Smooth muscle cell (in vitro differentiated cells): ENCODE measurements around the gene C2CD2L. TPM values are rescaled to one million over a fixed set of nuclear protein-coding genes. Genes with fewer than 3 reads are reported as not detected.

Source experiments
- DNase-seq: peaks from one replicate; lab custom pipeline; 2025; ENCODE audit not compliant: unreplicated experiment; lab: John Stamatoyannopoulos, UW
- H2AFZ ChIP-seq: fragments of 200-600 bp; sonication (generic); 2 replicates; pipeline ENCODE4 v1.6.0; 2016; ENCODE audit warnings: antibody characterized with exemption, low read depth, mild to moderate bottlenecking
- H3F3A ChIP-seq: fragments of 200-600 bp; sonication (generic); 2 replicates; pipeline ENCODE4 v1.6.0; 2017; ENCODE audit warnings: antibody characterized with exemption, low read depth
- H3K27ac ChIP-seq: fragments of 200-600 bp; sonication (generic); 2 replicates; pipeline ENCODE4 v1.5.1; 2016; ENCODE audit warnings: low read depth, mild to moderate bottlenecking
- H3K27me3 ChIP-seq: fragments of 200-600 bp; sonication (generic); 2 replicates; pipeline ENCODE4 v1.6.1; 2016; ENCODE audit warnings: low read depth, mild to moderate bottlenecking
- H3K36me3 ChIP-seq: fragments of 200-600 bp; sonication (generic); 2 replicates; pipeline ENCODE4 v1.5.1; 2016; ENCODE audit warnings: low read depth
- H3K4me1 ChIP-seq: fragments of 200-600 bp; sonication (generic); 2 replicates; pipeline ENCODE4 v1.5.1; 2016; ENCODE audit warnings: low read depth
- H3K4me2 ChIP-seq: fragments of 200-600 bp; sonication (generic); 2 replicates; pipeline ENCODE4 v1.6.0; 2016; ENCODE audit warnings: mild to moderate bottlenecking
- H3K4me3 ChIP-seq: fragments of 200-600 bp; sonication (generic); 2 replicates; pipeline ENCODE4 v1.5.1; 2016; ENCODE audit warnings: mild to moderate bottlenecking
- H3K79me2 ChIP-seq: fragments of 200-600 bp; sonication (generic); 2 replicates; pipeline ENCODE4 v1.6.0; 2016; ENCODE audit warnings: low read depth, mild to moderate bottlenecking
- H3K9ac ChIP-seq: fragments of 200-600 bp; sonication (generic); 2 replicates; pipeline ENCODE4 v1.6.0; 2016; ENCODE audit warnings: low read depth
- H3K9me3 ChIP-seq: fragments of 200-600 bp; sonication (generic); replicated peaks from 2 replicates; pipeline ENCODE4 v1.5.1; 2016; ENCODE audit warnings: low read depth
- H4K20me1 ChIP-seq: fragments of 200-600 bp; sonication (generic); 2 replicates; pipeline ENCODE4 v1.6.0; 2016; ENCODE audit warnings: low read depth
- CTCF ChIP-seq: fragments of 200-600 bp; sonication (generic); IDR thresholded peaks from 2 replicates; pipeline ENCODE4 v1.5.1; 2017; ENCODE audit warnings: borderline replicate concordance, mild to moderate bottlenecking, antibody characterized with exemption; ENCODE audit not compliant: insufficient read depth, poor library complexity, severe bottlenecking
- WGBS: methylation state at CpG from one replicate; pipeline ENCODE4 v1.1.7; 2016; ENCODE audit warnings: low lambda C conversion rate; 5-methylcytosine and 5-hydroxymethylcytosine counted together
- polyA plus RNA-seq: library from polyadenylated mRNA; unstranded; fragments of >200 nt; fragmentation: Nextera tagmentation; extraction: Ambion mirVana; gene quantifications from 2 replicates; pipeline ENCODE4 v1.2.1, GENCODE V29; 2016
- total RNA-seq: library from RNA; depleted of rRNA; stranded (reverse); fragments of >200 nt; gene quantifications from 2 replicates; pipeline ENCODE4 v1.2.3, GENCODE V29; 2014

The C2CD2L gene
- total and polyA plus RNA-seq, 2 experiments from 2014 or later, result 4.8 to 7.2 TPM

DNA sequence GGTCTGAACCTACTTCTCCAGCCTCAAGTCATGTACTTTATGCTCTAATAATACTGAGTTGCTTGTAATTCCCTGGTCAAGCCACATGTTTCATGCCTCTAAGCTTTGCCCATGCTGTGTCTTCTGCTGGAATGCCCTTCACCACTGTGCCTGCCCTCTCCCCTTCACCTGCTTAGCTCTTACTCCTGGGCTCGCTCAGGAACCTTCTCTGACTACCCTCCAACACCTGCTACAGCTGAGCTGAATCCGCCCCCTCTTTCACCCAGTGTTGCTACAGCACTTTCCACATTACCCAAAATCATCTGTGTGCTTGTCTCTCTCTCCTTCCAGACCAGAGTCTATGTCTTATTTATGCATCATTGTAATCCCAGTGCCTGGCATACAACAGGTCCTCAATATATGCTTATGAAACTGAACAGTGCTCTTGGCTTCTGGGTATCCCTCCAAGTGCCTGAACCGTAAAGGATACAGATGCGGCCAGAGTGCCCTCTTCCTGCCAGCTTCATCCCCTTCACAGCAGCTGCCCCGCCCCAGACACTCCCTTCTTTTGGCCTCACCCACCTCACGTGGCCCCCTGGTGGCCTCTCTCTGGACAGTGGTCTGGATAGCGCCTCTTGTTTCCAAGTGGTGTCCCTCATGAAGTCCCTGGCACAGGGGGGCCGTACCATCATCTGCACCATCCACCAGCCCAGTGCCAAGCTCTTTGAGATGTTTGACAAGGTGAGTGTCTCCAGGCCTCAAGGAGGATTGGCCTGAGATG, 48.8 kb downstream of the C2CD2L start:
- peak; percentile 4 for TF ChIP-seq CTCF

GRCh38 chr11:119156496-119156895, 49.4 kb downstream of the C2CD2L start:
- WGBS, result 89% methylated on average over 10 of the region's 10 CpGs
- no peaks in the 10 kb centered on the region for H3K4me1 ChIP-seq

More for the DNA sequence above, 48.8 kb downstream of the C2CD2L start:
- Histone ChIP-seq H3K9ac (no peak overlapping the region), H3K27me3 (no peaks in the 10 kb centered on the region), H3K27ac (no peak overlapping the region), H4K20me1 (no peaks in the 10 kb centered on the region), H3K36me3 (no peaks in the 10 kb centered on the region), H3K4me1 (no peaks in the 10 kb centered on the region), H3F3A (no peaks in the 10 kb centered on the region), H3K4me2 (no peak overlapping the region), H3K9me3 (no peaks in the 10 kb centered on the region), H2AFZ (no peak overlapping the region), H3K79me2 (no peaks in the 10 kb centered on the region), H3K4me3 (no peak overlapping the region)
- no peak for DNase-seq
- WGBS, result 61% methylated on average over 8 of the region's 8 CpGs

DNA sequence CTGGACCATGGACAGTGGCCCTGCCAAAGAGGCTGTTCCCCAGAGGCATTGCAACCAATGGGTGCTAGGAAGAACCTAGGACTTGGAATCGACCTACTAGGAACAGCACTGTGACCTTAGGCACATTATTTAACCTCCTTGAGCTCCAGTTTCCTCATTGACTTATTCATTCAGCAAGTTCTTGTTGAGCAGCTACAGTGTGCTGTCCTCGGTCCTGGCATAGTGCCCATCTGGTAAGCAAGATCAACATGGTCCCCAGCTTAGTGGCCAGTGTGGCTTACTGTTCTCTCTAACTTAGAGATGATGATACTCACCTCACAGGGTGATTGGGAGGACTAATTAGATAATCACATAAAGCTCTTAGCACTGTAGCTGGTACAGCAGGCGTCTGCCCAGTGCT, 49.9 kb downstream of the C2CD2L start:
- WGBS, result 66% methylated on average over 3 of the region's 3 CpGs
- Histone ChIP-seq H4K20me1 (no peaks in the 10 kb centered on the region), H3K27ac (no peak overlapping the region), H2AFZ (no peak overlapping the region), H3K36me3 (no peaks in the 10 kb centered on the region), H3K4me2 (no peak overlapping the region), H3K9ac (no peak overlapping the region), H3K4me3 (no peak overlapping the region), H3K9me3 (no peaks in the 10 kb centered on the region), H3F3A (no peaks in the 10 kb centered on the region), H3K27me3 (no peaks in the 10 kb centered on the region), H3K79me2 (no peaks in the 10 kb centered on the region), H3K4me1 (no peaks in the 10 kb centered on the region)
- DNase-seq, result no peak
- no peak for TF ChIP-seq CTCF

More at GRCh38 chr11:119156496-119156895, 49.4 kb downstream of the C2CD2L start:
- Histone ChIP-seq H3K79me2 (no peaks in the 10 kb centered on the region), H3K27me3 (no peaks in the 10 kb centered on the region), H3K36me3 (no peaks in the 10 kb centered on the region), H3K9ac (no peak overlapping the region), H3K4me2 (no peak overlapping the region), H3K4me3 (no peak overlapping the region), H4K20me1 (no peaks in the 10 kb centered on the region), H3K27ac (no peak overlapping the region), H2AFZ (no peak overlapping the region), H3F3A (no peaks in the 10 kb centered on the region), H3K9me3 (no peaks in the 10 kb centered on the region)
- no peak for DNase-seq
- TF ChIP-seq CTCF, result no peak

DNA sequence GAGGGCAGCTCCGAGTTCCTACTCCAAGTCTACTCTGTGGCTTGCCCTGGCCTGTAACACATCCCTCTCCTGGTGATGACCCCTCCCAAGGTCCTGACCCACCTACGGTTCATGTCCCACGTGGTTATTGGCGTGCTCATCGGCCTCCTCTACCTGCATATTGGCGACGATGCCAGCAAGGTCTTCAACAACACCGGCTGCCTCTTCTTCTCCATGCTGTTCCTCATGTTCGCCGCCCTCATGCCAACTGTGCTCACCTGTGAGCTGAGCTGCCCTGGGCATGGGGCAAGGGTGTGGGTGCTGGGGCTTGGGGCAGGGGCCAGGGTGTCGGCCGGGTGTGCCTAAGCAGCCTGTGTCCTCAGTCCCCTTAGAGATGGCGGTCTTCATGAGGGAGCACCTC, 51.3 kb downstream of the C2CD2L start:
- no peak overlapping the region for H2AFZ ChIP-seq
- H3K36me3 ChIP-seq, result no peaks in the 10 kb centered on the region
- H3K27ac ChIP-seq, result no peak overlapping the region
- TF ChIP-seq CTCF, result no peak
- H3F3A ChIP-seq, result no peaks in the 10 kb centered on the region
- no peaks in the 10 kb centered on the region for H3K9me3 ChIP-seq
- no peaks in the 10 kb centered on the region for H4K20me1 ChIP-seq
- no peaks in the 10 kb centered on the region for H3K4me1 ChIP-seq
- no peak overlapping the region for H3K4me2 ChIP-seq
- no peak for DNase-seq
- H3K79me2 ChIP-seq, result no peaks in the 10 kb centered on the region
- WGBS, result 95% methylated on average over 13 of the region's 13 CpGs
- no peak overlapping the region for H3K4me3 ChIP-seq
- no peak overlapping the region for H3K9ac ChIP-seq
- no peaks in the 10 kb centered on the region for H3K27me3 ChIP-seq
